Gastrocnemius medialis (tissue), 4 donors: ENCODE results near the gene SUPT4H1. TPM values are rescaled to one million over a fixed set of nuclear protein-coding genes. Genes with fewer than 3 reads are reported as not detected.
"Not testable (repeated sequence)": the region's sequence is repeated elsewhere in the genome, so short reads cannot be mapped to it uniquely, and the experiment has no call there.

ENCODE experiments used
- ATAC-seq, 2 donors: fragments of 150-250 bp; one replicate each; pipeline ENCODE4 v1.9.1; 2016
- DNase-seq, 2 donors: peaks; one replicate each; pipeline ENCODE4 v3.0.0-alpha.2; 2019
- H3K27ac ChIP-seq, 4 donors: fragments of 200-600 bp; sonication (generic); 1 replicate in 1 of 4; 2 replicates in 3 of 4; pipeline ENCODE4 v1.5.1; 2016 to 2018; ENCODE audit warnings: mild to moderate bottlenecking in 2 of 4, moderate library complexity in 1 of 4
- H3K27me3 ChIP-seq, 3 donors: fragments of 200-600 bp; sonication (generic) in 2 of 3; 1 replicate in 1 of 3; 2 replicates in 2 of 3; pipeline versions ENCODE4 v1.5.1 to v1.6.0; 2016 to 2019; ENCODE audit warnings: mild to moderate bottlenecking in 1 of 3, moderate library complexity in 1 of 3
- H3K36me3 ChIP-seq, 2 donors: fragments of 200-600 bp; sonication (generic) in 1 of 2; one replicate each; pipeline ENCODE4 v1.5.1; 2017 to 2018
- H3K4me1 ChIP-seq, 2 donors: fragments of 200-600 bp; sonication (generic) in 1 of 2; one replicate each; pipeline ENCODE4 v1.5.1; 2016 to 2017; ENCODE audit warnings: mild to moderate bottlenecking in 2 of 2
- H3K4me3 ChIP-seq, 4 donors: fragments of 200-600 bp; sonication (generic) in 3 of 4; 1 replicate in 1 of 4; 2 replicates in 3 of 4; pipeline ENCODE4 v1.5.1; 2016 to 2019; ENCODE audit warnings: mild to moderate bottlenecking in 2 of 4
- H3K9me3 ChIP-seq, 3 donors: fragments of 200-600 bp; sonication (generic) in 2 of 3; 1 replicate in 1 of 3; 2 replicates in 2 of 3; pipeline ENCODE4 v1.5.1; 2016 to 2019
- CTCF ChIP-seq, 5 experiments: fragments of 450-650 bp in 3 of 5; fragments of 200-600 bp in 2 of 5; sonication (generic) in 2 of 5; IDR thresholded peaks in 4 of 5; conservative IDR thresholded peaks in 1 of 5; 1 replicate in 4 of 5; 2 replicates in 1 of 5; pipeline ENCODE4 v1.5.1; 2016 to 2019; ENCODE audit warnings: antibody characterized with exemption in 5 of 5, mild to moderate bottlenecking in 3 of 5, moderate library complexity in 3 of 5
- POLR2A ChIP-seq, 2 donors: fragments of 450-650 bp; IDR thresholded peaks; one replicate each; pipeline ENCODE4 v1.6.1; 2017; ENCODE audit warnings: antibody characterized with exemption in 2 of 2, mild to moderate bottlenecking in 2 of 2, moderate library complexity in 2 of 2
- in situ Hi-C, 4 donors: fragments of 200-750 bp; cut with MboI; loops; one replicate each; pipeline versions ENCODE4 v1.15.0 to v1.8.0; 2017; ENCODE audit warnings: low sequenced_read_pairs in 4 of 4
- intact Hi-C: fragments of 100-400 bp; cut with DNase I; formaldehyde crosslinking; loops from one replicate; pipeline ENCODE4 v1.15.1; 2023; ENCODE audit warnings: low total_unique reads
- total RNA-seq, 4 donors: library from RNA; depleted of rRNA; stranded (reverse); fragments of >200 nt; gene quantifications; one replicate each; pipeline versions ENCODE4 v1.1.0 to v1.2.3, GENCODE V29; 2016

SUPT4H1 gene
- total RNA-seq, 4 donors from 2014 or later, result 39.6 to 49.0 (median 41.1) TPM

DNA sequence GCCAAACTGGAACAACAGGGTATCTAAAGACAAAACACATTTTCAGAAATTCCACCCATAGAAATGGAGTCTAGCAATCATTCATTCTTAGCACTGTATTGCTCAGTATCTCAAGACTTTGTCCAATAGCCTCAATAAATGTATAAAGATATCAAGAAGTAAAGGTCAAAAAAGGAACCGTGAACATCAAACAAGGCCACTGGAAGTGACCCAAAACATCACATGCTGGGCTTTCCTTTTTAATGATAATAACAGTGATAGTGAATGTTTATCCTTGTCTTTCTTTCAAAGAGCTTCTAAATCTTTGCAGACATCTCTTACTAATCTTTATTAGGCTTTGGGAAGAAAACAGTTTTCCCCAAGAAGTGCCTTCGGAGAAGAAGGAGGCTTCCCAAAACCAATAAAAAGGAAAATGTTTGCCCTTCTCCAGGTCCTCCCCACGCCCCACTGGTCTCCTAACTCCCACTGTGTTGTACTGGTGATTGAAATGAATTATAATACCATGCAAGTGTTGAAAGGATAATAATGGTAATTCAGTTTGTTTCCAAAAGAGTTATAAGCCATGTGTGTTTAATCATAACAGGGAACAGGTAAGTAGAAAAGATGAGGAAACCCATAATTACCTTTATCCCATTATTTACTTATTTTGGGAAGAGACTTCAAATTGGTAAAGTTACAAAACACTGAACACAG lies 46.7 kb upstream of the SUPT4H1 start:
- Histone ChIP-seq H3K27me3 (no peaks in the 10 kb centered on the region), H3K4me3 (no peak overlapping the region), H3K27ac (no peak overlapping the region), H3K36me3 (no peaks in the 10 kb centered on the region), H3K9me3 (no peaks in the 10 kb centered on the region), H3K4me1 (no peaks in the 10 kb centered on the region)
- no peak for DNase-seq
- intact Hi-C loops (no loop called here), in situ Hi-C loops (no loop called here)
- ATAC-seq, result no peak
- TF ChIP-seq CTCF (IDR thresholded peaks at IDR 0.05 in 4 of 5, conservative IDR thresholded peaks at IDR 0.05 in 1 of 5) (no peak), POLR2A (IDR thresholded peaks at IDR 0.05) (no peak)

DNA sequence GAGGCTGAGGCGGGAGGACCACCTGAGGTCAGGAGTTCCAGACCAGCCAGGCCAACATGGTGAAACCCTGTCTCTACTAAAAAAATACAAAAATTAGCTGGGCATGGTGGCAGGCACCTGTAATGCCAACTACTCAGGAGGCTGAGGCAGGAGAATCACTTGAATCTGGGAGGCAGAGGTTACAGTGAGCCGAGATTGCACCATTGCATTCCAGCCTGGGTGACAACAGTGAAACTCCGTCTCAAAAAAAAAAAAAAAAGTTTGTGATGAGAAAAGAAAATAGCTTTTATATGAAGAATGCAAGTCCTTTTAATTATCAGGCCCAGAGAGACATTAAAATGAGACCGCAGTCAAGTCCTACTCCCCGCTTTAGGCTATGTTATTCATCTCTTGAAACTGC lies 45.4 kb upstream of the SUPT4H1 start:
- in situ Hi-C loops, ATAC-seq, H3K9me3 ChIP-seq, H3K36me3 ChIP-seq, H3K27ac ChIP-seq, DNase-seq, intact Hi-C loops, H3K27me3 ChIP-seq, H3K4me3 ChIP-seq, H3K4me1 ChIP-seq: not testable (repeated sequence)

DNA sequence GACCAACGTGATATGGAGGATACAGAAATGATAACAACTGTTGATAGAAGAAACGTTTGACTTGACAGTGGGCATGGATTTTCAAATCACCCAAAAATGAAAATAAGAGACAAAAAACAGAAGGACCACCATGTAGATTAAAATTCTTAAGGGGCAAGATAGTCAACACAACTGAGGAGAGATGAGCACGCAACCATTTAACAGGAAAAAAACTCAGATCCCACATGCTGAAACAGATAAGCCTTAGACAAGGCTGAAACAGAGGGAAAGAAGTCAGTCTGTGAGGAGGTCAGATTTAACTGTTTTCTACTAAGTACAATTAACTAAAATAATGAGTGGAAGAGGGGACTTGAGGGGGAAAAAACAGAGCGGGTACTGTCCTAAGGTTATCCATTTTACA lies 44.2 kb upstream of the SUPT4H1 start:
- no peak overlapping the region for H3K4me3 ChIP-seq
- ATAC-seq, result no peak

DNA sequence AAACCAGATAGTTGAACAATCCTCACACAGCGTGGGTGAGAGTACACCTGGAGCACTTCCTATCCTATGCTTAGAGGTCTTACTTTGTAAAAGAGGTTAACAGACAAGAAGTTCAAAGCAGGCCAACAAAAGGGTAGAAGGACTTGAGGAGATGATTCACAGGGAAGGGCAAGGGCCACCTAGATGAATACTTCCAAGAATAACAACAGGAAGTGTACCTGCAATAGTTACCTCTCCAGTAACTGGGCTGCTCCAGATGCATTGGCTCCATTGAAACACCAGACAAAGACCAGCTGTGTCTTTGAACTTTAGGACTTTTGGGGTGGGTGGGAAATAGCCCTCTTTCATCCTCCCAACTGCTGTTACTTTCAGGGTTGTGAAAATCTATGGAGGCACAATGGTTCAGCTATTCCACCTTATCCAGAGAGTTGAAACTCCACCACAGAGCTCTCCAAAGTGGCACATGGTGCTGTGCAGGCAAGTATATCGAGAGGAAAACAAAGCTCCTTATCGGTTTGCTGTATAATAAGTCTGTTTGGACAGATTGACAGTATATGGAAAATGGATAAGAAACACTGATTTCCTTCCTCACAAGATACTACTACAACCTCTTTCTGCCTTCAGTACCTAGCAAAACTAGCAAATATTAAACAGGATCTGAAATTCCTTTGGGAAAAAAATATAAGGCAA lies 42.7 kb upstream of the SUPT4H1 start:
- Histone ChIP-seq H3K4me1 (no peaks in the 10 kb centered on the region), H3K27me3 (no peaks in the 10 kb centered on the region), H3K27ac (no peak overlapping the region), H3K9me3 (no peaks in the 10 kb centered on the region), H3K4me3 (no peak overlapping the region), H3K36me3 (no peaks in the 10 kb centered on the region)
- TF ChIP-seq CTCF (IDR thresholded peaks at IDR 0.05 in 4 of 5, conservative IDR thresholded peaks at IDR 0.05 in 1 of 5) (no peak), POLR2A (IDR thresholded peaks at IDR 0.05) (no peak)
- intact Hi-C loops, result no loop called here
- ATAC-seq (no peak), DNase-seq (no peak)
- in situ Hi-C loops, result no loop called here

More for the DNA sequence above, 44.2 kb upstream of the SUPT4H1 start:
- no peak overlapping the region for H3K27ac ChIP-seq
- TF ChIP-seq CTCF (IDR thresholded peaks at IDR 0.05 in 4 of 5, conservative IDR thresholded peaks at IDR 0.05 in 1 of 5) (no peak), POLR2A (IDR thresholded peaks at IDR 0.05) (no peak)
- H3K27me3 ChIP-seq, result no peaks in the 10 kb centered on the region
- no peaks in the 10 kb centered on the region for H3K4me1 ChIP-seq
- in situ Hi-C loops, result no loop called here
- intact Hi-C loops, result no loop called here
- no peaks in the 10 kb centered on the region for H3K9me3 ChIP-seq
- DNase-seq, result no peak
- no peaks in the 10 kb centered on the region for H3K36me3 ChIP-seq

DNA sequence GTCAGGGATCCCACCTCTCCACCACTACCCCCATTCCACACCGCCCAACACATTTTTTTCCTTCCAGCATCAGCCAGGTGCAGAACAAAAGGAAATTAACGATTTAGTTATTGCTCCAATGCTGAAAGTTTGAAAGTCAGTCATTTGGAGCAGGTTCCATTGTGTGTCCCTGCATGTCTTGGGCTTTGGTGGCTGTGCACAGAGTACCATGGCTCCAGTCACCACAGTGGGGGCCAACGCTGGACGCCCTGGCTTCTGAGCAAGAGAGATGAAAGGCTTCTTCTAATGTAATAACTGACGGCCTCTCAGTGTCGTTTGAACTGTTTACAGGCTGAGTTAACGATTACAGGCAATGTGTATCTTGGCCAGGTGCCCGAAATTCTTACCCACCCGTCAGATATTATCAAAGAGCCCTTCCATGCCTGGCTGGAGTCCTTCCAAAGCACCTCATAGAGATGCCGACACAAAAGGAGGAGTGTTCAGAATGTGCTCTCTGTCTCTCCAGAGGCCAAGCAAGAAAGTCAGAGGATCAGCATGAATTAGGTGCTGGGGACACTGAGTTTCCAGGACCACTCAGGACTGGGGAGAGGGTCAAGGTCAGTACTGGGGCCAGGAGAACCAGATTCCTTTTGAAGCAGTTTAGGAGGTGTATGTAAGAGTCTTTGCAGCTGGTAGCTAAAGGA lies 39.4 kb upstream of the SUPT4H1 start:
- DNase-seq, result no peak
- ATAC-seq, result no peak
- peaks cover 0 to 3% (median 0%) of the 10 kb centered on the region in 3 donors for H3K27me3 ChIP-seq

More for the DNA sequence above, 39.4 kb upstream of the SUPT4H1 start:
- in situ Hi-C loops, result no loop called here
- H3K4me3 ChIP-seq, result no peak overlapping the region
- TF ChIP-seq POLR2A (IDR thresholded peaks at IDR 0.05) (no peak), CTCF (IDR thresholded peaks at IDR 0.05 in 4 of 5, conservative IDR thresholded peaks at IDR 0.05 in 1 of 5) (no peak)
- H3K27ac ChIP-seq, result no peak overlapping the region
- no peaks in the 10 kb centered on the region for H3K36me3 ChIP-seq
- no peaks in the 10 kb centered on the region for H3K9me3 ChIP-seq
- intact Hi-C loops, result no loop called here
- no peaks in the 10 kb centered on the region for H3K4me1 ChIP-seq
